Trophoblast cell (in vitro differentiated cells and primary cell): ENCODE results near the gene CCDC192.

ENCODE experiments used
- DNase-seq, 2 donors: peaks; one replicate each; pipeline ENCODE4 v3.0.0-alpha.2; 2016
- H2AFZ ChIP-seq: 2 replicates; pipeline ENCODE4 v1.6.1; 2013; ENCODE audit warnings: low read length, moderate library complexity, mild to moderate bottlenecking; ENCODE audit not compliant: insufficient read depth, poor library complexity
- H2AK5ac ChIP-seq: 2 replicates; pipeline ENCODE4 v1.6.1; 2013; ENCODE audit warnings: mild to moderate bottlenecking, low read length
- H2BK120ac ChIP-seq: 2 replicates; pipeline ENCODE4 v1.6.1; 2013; ENCODE audit warnings: low read length, mild to moderate bottlenecking, moderate library complexity; ENCODE audit not compliant: insufficient read depth, poor library complexity
- H2BK12ac ChIP-seq: 2 replicates; pipeline ENCODE4 v1.6.1; 2013; ENCODE audit warnings: mild to moderate bottlenecking, low read length, moderate library complexity
- H2BK5ac ChIP-seq: 2 replicates; pipeline ENCODE4 v1.6.1; 2013; ENCODE audit warnings: low read length, low read depth, moderate library complexity, mild to moderate bottlenecking; ENCODE audit not compliant: poor library complexity
- H3K14ac ChIP-seq: 2 replicates; pipeline ENCODE4 v1.6.1; 2013; ENCODE audit warnings: mild to moderate bottlenecking, low read length
- H3K18ac ChIP-seq: 2 replicates; pipeline ENCODE4 v1.6.1; 2013; ENCODE audit warnings: mild to moderate bottlenecking, low read length
- H3K23ac ChIP-seq: 2 replicates; pipeline ENCODE4 v1.6.1; 2013; ENCODE audit warnings: low read length
- H3K27ac ChIP-seq: 2 replicates; pipeline ENCODE4 v1.5.1; 2013; ENCODE audit warnings: low read depth, mild to moderate bottlenecking, inconsistent platforms, low read length, moderate library complexity
- H3K27me3 ChIP-seq: 2 replicates; pipeline ENCODE4 v1.6.1; 2013; ENCODE audit warnings: inconsistent platforms, mild to moderate bottlenecking, low read length, moderate library complexity; ENCODE audit not compliant: insufficient read depth
- H3K36me3 ChIP-seq, 2 experiments: 1 replicate in 1 of 2; 2 replicates in 1 of 2; pipeline ENCODE4 v1.6.1; 2013; ENCODE audit warnings: low read length in 2 of 2, mild to moderate bottlenecking in 2 of 2, moderate library complexity in 1 of 2; ENCODE audit not compliant: insufficient read depth in 2 of 2, control insufficient read depth in 1 of 2
- H3K4ac ChIP-seq: 2 replicates; pipeline ENCODE4 v1.6.1; 2013; ENCODE audit warnings: low read depth, mild to moderate bottlenecking, low read length, moderate library complexity
- H3K4me1 ChIP-seq, 2 experiments: 1 replicate in 1 of 2; 2 replicates in 1 of 2; pipeline ENCODE4 v1.6.1; 2013; ENCODE audit warnings: low read length in 2 of 2, mild to moderate bottlenecking in 2 of 2, moderate library complexity in 1 of 2; ENCODE audit not compliant: insufficient read depth in 2 of 2, control insufficient read depth in 1 of 2
- H3K4me2 ChIP-seq: 2 replicates; pipeline ENCODE4 v1.6.1; 2013; ENCODE audit warnings: inconsistent platforms, mild to moderate bottlenecking, low read length, moderate library complexity
- H3K4me3 ChIP-seq: 2 replicates; pipeline ENCODE4 v1.5.1; 2013; ENCODE audit warnings: mild to moderate bottlenecking, low read depth, low read length, inconsistent platforms
- H3K79me1 ChIP-seq: one replicate; pipeline ENCODE4 v1.6.1; 2013; ENCODE audit warnings: low read length
- H3K79me2 ChIP-seq: 2 replicates; pipeline ENCODE4 v1.6.1; 2013; ENCODE audit warnings: low read length, mild to moderate bottlenecking; ENCODE audit not compliant: control insufficient read depth, insufficient read depth, poor library complexity
- H3K9ac ChIP-seq: 2 replicates; pipeline ENCODE4 v1.6.1; 2013; ENCODE audit warnings: mild to moderate bottlenecking, low read length
- H3K9me3 ChIP-seq: 2 replicates; pipeline ENCODE4 v1.6.1; 2013; ENCODE audit warnings: low read depth, mild to moderate bottlenecking, control low read depth, inconsistent platforms, low read length; ENCODE audit not compliant: insufficient read depth
- H4K12ac ChIP-seq: 2 replicates; pipeline ENCODE4 v1.6.1; 2013; ENCODE audit warnings: low read depth, mild to moderate bottlenecking, low read length, moderate library complexity
- H4K8ac ChIP-seq: 2 replicates; pipeline ENCODE4 v1.6.1; 2013; ENCODE audit warnings: low read depth, mild to moderate bottlenecking, low read length, moderate library complexity
- H4K91ac ChIP-seq: one replicate; pipeline ENCODE4 v1.6.1; 2013; ENCODE audit warnings: low read depth, mild to moderate bottlenecking, low read length, moderate library complexity
- WGBS: extraction: QIAGEN DNeasy Blood & Tissue Kit; methylation state at CpG from one replicate; pipeline ENCODE4 v1.1.7; 2013; ENCODE audit warnings: missing lambda C conversion rate; ENCODE audit not compliant: insufficient read length, insufficient coverage; ENCODE audit errors: extremely low coverage; 5-methylcytosine and 5-hydroxymethylcytosine counted together

The CCDC192 gene

GRCh38 chr5:127739807-127740384 is 36.7 kb downstream of the CCDC192 start:
- Histone ChIP-seq H3K79me2 (no peaks in the 10 kb centered on the region), H3K9ac (no peak overlapping the region), H3K4me1 (peaks cover 0 to 3% of the 10 kb centered on the region in 2 experiments), H4K91ac (no peak overlapping the region), H3K9me3 (no peaks in the 10 kb centered on the region), H3K14ac (no peak overlapping the region), H3K79me1 (peaks cover 1% of the 10 kb centered on the region), H3K4me2 (peak overlapping the region; percentile 35), H4K8ac (peak overlapping the region; percentile 76), H2BK12ac (no peak overlapping the region), H3K18ac (peak overlapping the region; percentile 75), H3K27me3 (no peaks in the 10 kb centered on the region), H3K27ac (no peak overlapping the region), H2AK5ac (no peak overlapping the region), H3K36me3 (no peaks in the 10 kb centered on the region), H4K12ac (no peak overlapping the region), H2BK5ac (no peak overlapping the region), H2BK120ac (no peak overlapping the region), H2AFZ (no peak overlapping the region), H3K4me3 (no peak overlapping the region), H3K23ac (no peak overlapping the region), H3K4ac (no peak overlapping the region)
- WGBS = no CpG with 5 or more reads among the region's 10 CpGs
- DNase-seq = no peak

DNA sequence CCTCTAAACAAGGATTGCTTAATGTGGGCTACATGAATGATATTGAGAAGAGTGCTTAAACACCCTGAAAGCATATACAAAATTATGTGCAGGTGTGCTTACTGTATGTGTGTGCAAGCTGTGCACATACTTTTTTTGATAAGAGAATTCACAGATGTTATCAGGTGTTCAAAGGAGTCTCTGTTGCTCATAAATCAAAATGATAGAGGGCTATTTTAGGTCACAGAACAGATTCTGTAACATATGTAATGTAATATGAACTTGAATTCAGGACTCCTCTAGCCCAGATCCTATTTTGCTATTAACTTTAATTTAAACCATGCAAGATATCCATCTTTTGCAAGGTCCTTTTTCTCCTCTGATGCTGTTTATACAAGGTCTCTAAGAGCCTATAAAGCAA is 38.2 kb downstream of the CCDC192 start:
- Histone ChIP-seq H3K79me2 (no peaks in the 10 kb centered on the region), H3K79me1 (peaks cover 1% of the 10 kb centered on the region), H3K4me3 (no peak overlapping the region), H2BK12ac (no peak overlapping the region), H3K23ac (no peak overlapping the region), H3K27me3 (no peaks in the 10 kb centered on the region), H3K36me3 (no peaks in the 10 kb centered on the region), H3K4me1 (peaks cover 0 to 3% of the 10 kb centered on the region in 2 experiments), H3K27ac (no peak overlapping the region), H4K12ac (no peak overlapping the region), H2BK120ac (no peak overlapping the region), H3K9ac (no peak overlapping the region), H3K18ac (no peak overlapping the region), H3K4ac (no peak overlapping the region), H4K8ac (no peak overlapping the region), H2AFZ (no peak overlapping the region), H3K4me2 (no peak overlapping the region), H2AK5ac (no peak overlapping the region), H4K91ac (no peak overlapping the region), H2BK5ac (no peak overlapping the region), H3K14ac (no peak overlapping the region), H3K9me3 (no peaks in the 10 kb centered on the region)
- no peak for DNase-seq

- H4K8ac ChIP-seq = no peak overlapping the region
These were observed 41.0 kb downstream of the CCDC192 start for GRCh38 chr5:127744241-127744640.

GRCh38 chr5:127746756-127747155 is 43.6 kb downstream of the CCDC192 start:
- Histone ChIP-seq H4K91ac (no peak overlapping the region), H3K4me2 (no peak overlapping the region), H3K36me3 (no peaks in the 10 kb centered on the region), H4K8ac (no peak overlapping the region), H2BK5ac (no peak overlapping the region), H3K4me3 (no peak overlapping the region), H2AFZ (no peak overlapping the region), H3K9ac (no peak overlapping the region), H3K23ac (no peak overlapping the region), H3K79me2 (no peaks in the 10 kb centered on the region), H2BK120ac (no peak overlapping the region), H3K79me1 (no peaks in the 10 kb centered on the region), H2BK12ac (no peak overlapping the region), H3K14ac (no peak overlapping the region), H3K27me3 (no peaks in the 10 kb centered on the region), H4K12ac (no peak overlapping the region), H3K4me1 (no peaks in the 10 kb centered on the region), H2AK5ac (no peak overlapping the region), H3K18ac (no peak overlapping the region), H3K9me3 (no peaks in the 10 kb centered on the region), H3K27ac (no peak overlapping the region), H3K4ac (no peak overlapping the region)
- WGBS = no CpG with 5 or more reads among the region's 1 CpG
- peak in 1 of 2 donors; percentile 45 for DNase-seq

More at GRCh38 chr5:127744241-127744640, 41.0 kb downstream of the CCDC192 start:
- Histone ChIP-seq H3K79me2 (no peaks in the 10 kb centered on the region), H3K14ac (no peak overlapping the region), H4K91ac (no peak overlapping the region), H3K27me3 (no peaks in the 10 kb centered on the region), H3K4me3 (no peak overlapping the region), H3K9ac (no peak overlapping the region), H3K4me1 (peaks cover 0 to 3% of the 10 kb centered on the region in 2 experiments), H3K23ac (no peak overlapping the region), H3K4me2 (no peak overlapping the region), H2BK12ac (no peak overlapping the region), H3K36me3 (no peaks in the 10 kb centered on the region), H3K27ac (no peak overlapping the region), H4K12ac (no peak overlapping the region), H2AFZ (no peak overlapping the region), H2AK5ac (no peak overlapping the region), H2BK5ac (no peak overlapping the region), H3K9me3 (no peaks in the 10 kb centered on the region), H3K18ac (no peak overlapping the region), H2BK120ac (no peak overlapping the region), H3K79me1 (peaks cover 1% of the 10 kb centered on the region), H3K4ac (no peak overlapping the region)
- no peak for DNase-seq
